HG03103 (cell line): Measurements from ENCODE around the gene MYF5.

Experiments used
- ATAC-seq: cut with Tn5 transposase; IDR thresholded peaks from one replicate; pipeline ENCODE4 v1.9.1; 2021; ENCODE audit warnings: low read depth; ENCODE audit not compliant: unreplicated experiment

MYF5 gene

GRCh38 chr12:80707126-80707829, 9.4 kb upstream of the MYF5 start, which contains the start of gene MYF6:
Gene MYF6, plus strand, starts transcription at chr12:80707634. Its CDS starts 86 bp downstream, at chr12:80707720.
- no peak for ATAC-seq

- ATAC-seq = no peak
Observed at GRCh38 chr12:80707830-80708258, 8.9 kb upstream of the MYF5 start.

GRCh38 chr12:80708259-80708974, 8.3 kb upstream of the MYF5 start:
- ATAC-seq = no peak

- no peak for ATAC-seq
Observed at GRCh38 chr12:80708975-80709328, 7.8 kb upstream of the MYF5 start.

GRCh38 chr12:80709811-80710726, 6.6 kb upstream of the MYF5 start:
- peak; percentile 45 for ATAC-seq

GRCh38 chr12:80710727-80711449, 5.8 kb upstream of the MYF5 start:
- ATAC-seq = peak; percentile 10

- no peak for ATAC-seq
Observed at GRCh38 chr12:80711866-80712265, 4.8 kb upstream of the MYF5 start.

GRCh38 chr12:80712866-80713265, 3.8 kb upstream of the MYF5 start:
- no peak for ATAC-seq

- no peak for ATAC-seq
Observed at GRCh38 chr12:80713419-80713818, 3.3 kb upstream of the MYF5 start.

GRCh38 chr12:80714055-80714454, 2.7 kb upstream of the MYF5 start:
- no peak for ATAC-seq

- no peak for ATAC-seq
Observed at GRCh38 chr12:80714846-80715245, 1.9 kb upstream of the MYF5 start.

GRCh38 chr12:80715713-80716249, 931 bp upstream of the MYF5 start:
- ATAC-seq = no peak

- ATAC-seq = no peak
Observed at GRCh38 chr12:80717856-80718255, 1.1 kb downstream of the MYF5 start.

GRCh38 chr12:80720516-80720915, 3.8 kb downstream of the MYF5 start:
- no peak for ATAC-seq

- no peak for ATAC-seq
Observed at GRCh38 chr12:80721326-80721725, 4.6 kb downstream of the MYF5 start.

GRCh38 chr12:80745851-80746505, 29.3 kb downstream of the MYF5 start:
- no peak for ATAC-seq

- ATAC-seq = no peak
Observed at GRCh38 chr12:80747800-80748199, 31.1 kb downstream of the MYF5 start.

- ATAC-seq = no peak
Observed at GRCh38 chr12:80749456-80749855, 32.7 kb downstream of the MYF5 start.

- ATAC-seq = no peak
Observed at GRCh38 chr12:80752464-80752863, 35.8 kb downstream of the MYF5 start.

GRCh38 chr12:80754274-80754673, 37.6 kb downstream of the MYF5 start:
- no peak for ATAC-seq
